Measurements from ENCODE around the gene KANK4.

DNA sequence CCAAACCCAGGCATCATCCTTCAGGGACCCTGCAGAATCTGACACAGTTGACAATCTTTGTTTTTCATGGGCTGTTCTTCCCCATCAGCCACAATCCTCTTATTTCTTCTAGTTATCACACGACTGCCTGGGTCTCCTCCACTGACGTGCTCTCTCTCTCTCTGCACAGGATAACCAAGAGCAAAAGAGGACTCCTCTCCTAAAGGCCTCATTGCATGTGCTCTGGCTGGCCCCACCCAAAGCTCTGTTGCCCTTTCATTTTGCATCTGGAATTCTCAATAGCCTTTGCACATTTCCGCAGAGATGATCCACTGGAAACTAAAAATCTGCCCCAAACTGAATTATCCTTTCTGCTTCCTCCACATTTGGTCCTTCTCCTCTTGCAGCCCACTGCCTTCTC, 58.5 kb downstream of the KANK4 start:
- TF ChIP-seq, protein P1, sequence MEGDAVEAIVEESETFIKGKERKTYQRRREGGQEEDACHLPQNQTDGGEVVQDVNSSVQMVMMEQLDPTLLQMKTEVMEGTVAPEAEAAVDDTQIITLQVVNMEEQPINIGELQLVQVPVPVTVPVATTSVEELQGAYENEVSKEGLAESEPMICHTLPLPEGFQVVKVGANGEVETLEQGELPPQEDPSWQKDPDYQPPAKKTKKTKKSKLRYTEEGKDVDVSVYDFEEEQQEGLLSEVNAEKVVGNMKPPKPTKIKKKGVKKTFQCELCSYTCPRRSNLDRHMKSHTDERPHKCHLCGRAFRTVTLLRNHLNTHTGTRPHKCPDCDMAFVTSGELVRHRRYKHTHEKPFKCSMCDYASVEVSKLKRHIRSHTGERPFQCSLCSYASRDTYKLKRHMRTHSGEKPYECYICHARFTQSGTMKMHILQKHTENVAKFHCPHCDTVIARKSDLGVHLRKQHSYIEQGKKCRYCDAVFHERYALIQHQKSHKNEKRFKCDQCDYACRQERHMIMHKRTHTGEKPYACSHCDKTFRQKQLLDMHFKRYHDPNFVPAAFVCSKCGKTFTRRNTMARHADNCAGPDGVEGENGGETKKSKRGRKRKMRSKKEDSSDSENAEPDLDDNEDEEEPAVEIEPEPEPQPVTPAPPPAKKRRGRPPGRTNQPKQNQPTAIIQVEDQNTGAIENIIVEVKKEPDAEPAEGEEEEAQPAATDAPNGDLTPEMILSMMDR (IDR thresholded peaks at IDR 0.05) = no peak
- no peak for TF ChIP-seq POLR2A (IDR thresholded peaks at IDR 0.05)
